IPS-18c (cell line): Measurements from ENCODE around the gene ADGRG1.
A peak's percentile ranks its signal among the peaks of the same experiment; 100 is the strongest.

ENCODE experiments used
- H3K4me3 ChIP-seq: 2 replicates; pipeline ENCODE4 v1.7.0; 2013; ENCODE audit warnings: low read depth, mild to moderate bottlenecking, low read length, moderate library complexity; ENCODE audit not compliant: insufficient read depth
- H3K9me3 ChIP-seq: one replicate; pipeline ENCODE4 v1.6.1; 2013; ENCODE audit warnings: mild to moderate bottlenecking, low read length, moderate library complexity; ENCODE audit not compliant: control insufficient read depth, insufficient read depth

Gene ADGRG1

DNA sequence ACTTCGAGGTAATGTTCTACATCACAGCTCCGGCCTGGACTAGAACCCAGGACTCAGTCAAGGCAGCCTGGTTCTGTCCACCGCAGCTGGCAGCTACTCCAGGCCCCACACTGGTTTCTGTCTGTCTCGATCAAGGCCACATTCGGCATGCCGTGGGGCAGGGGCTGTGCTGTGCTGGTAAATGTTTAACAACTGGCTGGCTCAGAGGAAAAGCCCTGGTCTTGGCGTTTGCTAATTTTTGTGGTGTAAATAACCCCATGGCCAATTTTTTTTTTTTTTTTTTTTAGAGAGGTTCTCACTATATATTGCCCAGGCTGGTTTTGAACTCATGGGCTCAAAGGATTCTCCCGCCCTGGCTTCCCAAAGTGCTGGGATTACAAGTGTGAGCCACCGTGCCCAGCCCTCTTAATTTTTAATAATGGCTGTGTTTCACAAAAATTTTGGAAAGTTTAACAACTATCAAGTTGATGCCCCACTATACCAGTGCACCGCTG lies 65.8 kb downstream of the ADGRG1 start:
- H3K9me3 ChIP-seq, result no peaks in the 10 kb centered on the region
- no peak overlapping the region for H3K4me3 ChIP-seq

DNA sequence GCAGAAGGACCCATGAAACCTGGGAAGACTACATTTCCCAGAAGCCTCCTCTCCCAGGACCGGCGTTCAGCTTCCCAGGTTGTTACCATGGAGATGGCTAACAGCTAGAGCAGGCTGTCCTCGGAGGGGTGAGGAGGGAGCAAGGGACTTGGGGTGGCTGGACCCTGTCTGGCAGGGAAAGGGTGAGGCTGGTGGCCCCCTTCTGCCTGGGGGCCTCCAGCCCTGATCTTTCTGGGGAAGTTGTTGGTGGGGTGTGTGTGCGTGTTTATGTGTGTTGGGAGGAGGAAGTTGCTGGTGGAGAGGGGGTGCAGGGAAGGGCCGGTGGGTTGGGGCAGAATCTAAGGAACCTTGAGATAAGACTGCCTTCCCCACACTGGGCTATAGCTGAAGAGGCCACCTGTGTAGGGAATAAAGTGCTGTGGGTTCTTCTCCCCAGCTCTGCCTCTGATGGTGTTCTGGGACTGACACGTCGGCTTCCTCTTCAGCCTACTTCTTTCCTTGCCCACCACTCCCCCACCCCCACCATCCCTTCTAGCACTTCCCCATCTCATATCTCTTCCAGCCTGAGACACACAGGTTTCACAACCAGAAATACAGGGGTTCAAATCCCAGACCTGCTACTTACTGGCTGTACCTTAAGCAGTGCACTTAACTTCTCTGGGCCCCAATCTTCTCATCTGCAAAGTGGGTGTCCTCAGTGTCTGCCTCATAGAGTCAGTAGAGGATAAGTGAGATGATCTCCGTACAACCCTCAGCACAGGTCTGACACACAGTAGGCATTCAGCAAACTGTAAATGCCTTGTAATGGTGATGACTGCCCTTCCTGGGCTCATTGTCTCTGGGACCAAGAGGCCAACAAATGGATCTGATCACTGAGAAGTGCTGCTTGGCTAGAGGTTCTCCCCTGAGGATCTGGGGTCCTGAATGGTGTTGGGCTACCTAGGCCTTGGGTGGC lies 66.6 kb downstream of the ADGRG1 start, which contains the start of gene DRC7:
Gene DRC7, plus strand, starts transcription at position 82 of the 955 bp plus-strand sequence. CDS start 3,144 bp downstream, outside the sequence.
- Histone ChIP-seq H3K4me3 (peak within 1 kb of the TSS; percentile 41), H3K9me3 (no peaks in the 10 kb centered on the region)

DNA sequence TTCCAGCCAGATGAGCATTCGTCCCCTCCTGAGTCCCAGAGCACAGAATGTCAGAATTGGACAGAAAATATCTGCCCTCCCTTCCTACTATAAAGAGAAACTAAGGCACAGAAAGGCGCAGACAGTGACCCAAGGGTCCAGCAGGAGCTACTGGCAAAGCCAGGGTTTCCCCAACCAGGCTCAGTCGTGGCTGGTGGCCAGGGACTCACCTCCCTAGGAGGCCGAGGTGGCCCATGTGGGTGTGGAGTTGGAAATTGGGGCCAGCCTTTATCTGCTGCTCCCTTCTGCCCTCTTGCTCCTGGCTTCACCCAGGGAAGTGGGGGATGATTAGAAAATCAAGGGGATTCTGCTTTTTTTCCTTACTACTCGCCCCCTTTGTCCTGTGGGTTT lies 67.2 kb downstream of the ADGRG1 start:
- Histone ChIP-seq H3K9me3 (no peaks in the 10 kb centered on the region), H3K4me3 (no peak overlapping the region)

DNA sequence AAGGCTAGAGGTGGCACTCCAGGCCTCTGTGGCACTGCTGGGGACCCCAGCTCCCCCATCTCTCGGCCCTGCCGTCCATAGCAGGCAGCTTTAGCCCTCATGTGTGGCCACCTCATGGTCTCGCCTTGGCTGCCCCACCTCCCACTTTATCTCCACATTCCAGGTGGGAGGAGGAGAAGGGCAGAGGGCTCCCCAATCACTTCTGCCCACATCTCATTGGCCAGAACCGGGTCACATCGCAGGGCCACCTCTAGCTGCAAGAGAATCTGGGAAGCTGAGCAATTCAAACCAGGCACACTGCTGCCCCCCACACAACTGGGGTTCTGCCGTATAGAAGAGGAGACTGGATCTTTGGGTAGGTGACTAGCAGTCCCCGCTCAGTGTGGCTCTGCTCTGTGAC lies 67.8 kb downstream of the ADGRG1 start:
- Histone ChIP-seq H3K4me3 (no peak overlapping the region), H3K9me3 (no peaks in the 10 kb centered on the region)

DNA sequence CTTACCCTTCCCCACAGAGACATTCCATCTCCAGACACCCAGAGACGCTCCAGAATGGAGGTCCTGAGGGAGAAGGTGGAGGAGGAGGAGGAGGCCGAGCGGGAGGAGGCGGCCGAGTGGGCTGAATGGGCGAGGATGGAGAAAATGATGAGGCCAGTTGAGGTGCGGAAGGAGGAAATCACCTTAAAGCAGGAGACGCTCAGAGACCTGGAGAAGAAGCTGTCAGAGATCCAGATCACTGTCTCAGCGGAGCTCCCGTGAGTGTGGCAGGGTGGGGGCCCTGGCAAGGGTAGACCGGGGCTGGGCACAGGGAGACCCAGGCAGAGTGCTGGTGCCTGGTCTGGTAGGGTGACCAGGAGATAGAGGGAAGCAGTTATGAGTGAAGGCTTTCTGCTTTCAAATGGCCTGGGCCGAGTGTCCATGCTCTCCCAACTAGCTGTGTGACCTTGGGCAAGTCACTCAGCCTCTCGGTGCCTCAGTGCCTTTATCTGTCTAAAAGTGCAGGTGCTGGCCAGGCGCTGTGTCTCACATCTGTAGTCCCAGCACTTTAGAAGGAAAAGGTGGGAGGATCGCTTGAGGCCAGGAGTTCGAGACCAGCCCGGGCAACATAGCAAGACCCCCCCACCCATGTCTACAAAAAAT lies 69.6 kb downstream of the ADGRG1 start:
- no peaks in the 10 kb centered on the region for H3K9me3 ChIP-seq
- no peak overlapping the region for H3K4me3 ChIP-seq

DNA sequence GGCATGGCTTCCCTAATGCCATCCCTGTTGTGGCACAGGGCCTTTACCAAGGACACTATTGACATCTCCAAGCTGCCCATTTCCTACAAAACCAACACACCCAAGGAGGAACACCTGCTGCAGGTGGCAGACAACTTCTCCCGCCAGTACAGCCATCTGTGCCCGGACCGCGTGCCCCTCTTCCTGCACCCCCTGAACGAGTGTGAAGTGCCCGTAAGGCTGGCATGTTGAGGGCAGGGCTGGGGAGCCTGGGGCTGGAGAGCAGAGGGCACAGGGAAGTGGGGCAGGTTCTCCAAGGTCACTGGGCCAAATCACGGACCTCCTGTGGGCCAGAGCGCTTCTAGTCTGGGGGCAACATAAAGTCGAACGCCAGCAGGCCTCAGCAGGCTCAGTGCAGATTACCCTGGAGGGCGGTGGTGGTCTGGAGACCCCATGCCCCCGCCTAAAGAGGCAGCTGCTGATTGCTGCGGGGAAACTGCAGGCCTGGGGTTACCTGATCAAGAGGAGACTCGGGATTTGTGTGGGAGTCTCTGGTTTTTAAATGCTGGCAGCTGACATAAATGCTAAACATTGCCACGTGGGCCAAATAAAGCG lies 70.5 kb downstream of the ADGRG1 start:
- no peak overlapping the region for H3K4me3 ChIP-seq

DNA sequence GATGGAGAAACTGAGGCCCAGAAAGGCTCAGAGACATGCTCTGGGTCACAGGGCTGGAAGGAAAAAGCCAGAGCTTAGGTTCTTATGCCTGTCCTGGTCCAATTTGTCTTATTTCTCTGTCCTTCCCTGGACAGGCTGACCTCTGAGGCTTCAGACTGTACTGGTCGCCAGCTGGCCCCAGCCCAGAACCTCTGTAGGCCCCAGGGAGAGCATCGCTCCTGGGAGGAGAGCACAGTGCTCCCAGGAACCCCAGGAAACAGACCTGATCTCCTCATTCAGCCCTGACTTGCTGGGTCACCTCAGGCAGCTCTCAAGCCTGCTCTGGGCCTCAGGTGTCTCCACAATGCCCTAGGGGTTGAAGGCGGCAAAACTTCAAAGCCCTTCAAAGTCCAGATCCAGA lies 71.1 kb downstream of the ADGRG1 start:
- no peaks in the 10 kb centered on the region for H3K9me3 ChIP-seq
- H3K4me3 ChIP-seq, result no peak overlapping the region

More for the DNA sequence above, 70.5 kb downstream of the ADGRG1 start:
- no peaks in the 10 kb centered on the region for H3K9me3 ChIP-seq

DNA sequence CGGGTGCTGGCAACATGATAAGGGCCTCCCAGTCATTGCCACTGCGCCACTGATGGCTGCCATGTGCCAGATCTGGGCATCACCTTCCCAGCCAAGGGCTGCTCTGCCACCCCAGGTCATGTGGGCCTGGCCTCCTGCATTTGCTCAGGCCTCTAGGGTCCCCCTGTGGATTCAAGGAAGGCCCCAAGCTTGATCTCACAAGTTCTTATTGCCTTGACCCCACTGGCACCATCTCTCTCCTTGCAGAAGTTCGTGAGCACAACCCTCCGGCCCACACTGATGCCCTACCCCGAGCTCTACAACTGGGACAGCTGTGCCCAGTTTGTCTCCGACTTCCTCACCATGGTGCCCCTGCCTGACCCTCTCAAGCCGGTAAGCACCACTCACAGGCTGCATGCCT lies 71.5 kb downstream of the ADGRG1 start:
- no peaks in the 10 kb centered on the region for H3K9me3 ChIP-seq
- H3K4me3 ChIP-seq, result no peak overlapping the region

DNA sequence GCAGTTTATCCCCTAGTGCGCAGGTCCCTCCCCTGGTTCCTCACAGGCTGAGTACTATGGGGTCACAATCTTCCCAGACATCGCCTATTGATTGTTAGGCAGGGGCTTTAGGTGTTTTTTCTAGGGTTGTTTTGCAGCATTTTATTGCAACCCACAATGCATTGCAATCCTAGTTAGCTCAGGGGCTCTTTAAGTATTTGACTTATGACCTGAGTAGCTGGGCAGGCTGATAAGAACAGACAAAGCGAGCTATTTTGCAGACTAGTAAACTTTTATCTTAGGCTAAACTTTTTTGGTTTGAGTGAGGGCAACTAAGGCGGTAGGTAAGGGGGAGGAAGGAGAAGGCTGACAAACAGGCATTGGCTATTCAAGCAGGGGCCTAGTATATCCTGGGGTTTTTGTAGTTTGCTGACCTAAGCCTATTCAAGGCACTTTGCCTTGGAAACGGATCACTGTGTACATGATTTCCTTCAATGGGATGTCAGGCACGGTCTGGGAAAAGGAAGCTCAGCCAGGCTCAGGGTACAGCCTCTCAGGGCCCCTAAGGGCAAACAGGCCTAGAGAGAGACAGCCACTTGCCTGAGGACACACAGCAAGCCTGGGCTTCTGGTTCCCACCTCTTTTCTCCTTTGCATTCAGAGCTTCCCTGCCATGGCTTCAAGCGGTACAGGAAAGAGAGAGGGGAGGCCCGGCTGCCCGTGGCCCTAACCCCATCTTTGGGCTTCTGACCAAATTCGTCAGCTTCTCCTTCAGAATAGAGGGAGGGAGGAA lies 72.5 kb downstream of the ADGRG1 start:
- no peak overlapping the region for H3K4me3 ChIP-seq
- peaks cover 2% of the 10 kb centered on the region for H3K9me3 ChIP-seq

DNA sequence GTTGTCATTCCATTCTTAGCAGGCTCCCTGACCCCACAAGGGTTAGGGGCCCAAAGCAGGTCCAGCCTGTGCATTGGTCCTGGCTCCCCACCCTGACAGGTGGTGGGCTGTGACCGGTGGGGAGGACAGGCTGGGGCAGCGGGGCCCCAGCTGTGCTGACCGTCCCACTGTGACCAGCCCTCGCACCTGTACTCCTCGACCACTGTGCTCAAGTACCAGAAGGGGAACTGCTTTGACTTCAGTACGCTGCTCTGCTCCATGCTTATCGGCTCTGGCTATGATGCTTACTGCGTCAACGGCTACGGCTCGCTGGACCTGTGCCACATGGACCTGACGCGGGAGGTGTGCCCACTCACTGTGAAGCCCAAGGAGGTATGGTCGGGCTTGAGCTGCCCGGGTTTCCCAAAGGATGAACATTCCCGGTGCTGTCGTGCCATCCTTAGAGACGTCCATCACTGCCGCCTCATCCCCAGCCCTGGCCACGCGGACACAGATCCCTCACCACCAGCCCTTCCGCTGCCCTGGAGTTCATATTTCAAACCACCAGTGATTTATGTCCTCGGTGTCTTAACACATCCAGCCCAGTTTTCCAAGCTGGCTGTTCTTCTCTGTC lies 73.4 kb downstream of the ADGRG1 start:
- H3K4me3 ChIP-seq, result no peak overlapping the region
- H3K9me3 ChIP-seq, result peaks cover 2% of the 10 kb centered on the region

DNA sequence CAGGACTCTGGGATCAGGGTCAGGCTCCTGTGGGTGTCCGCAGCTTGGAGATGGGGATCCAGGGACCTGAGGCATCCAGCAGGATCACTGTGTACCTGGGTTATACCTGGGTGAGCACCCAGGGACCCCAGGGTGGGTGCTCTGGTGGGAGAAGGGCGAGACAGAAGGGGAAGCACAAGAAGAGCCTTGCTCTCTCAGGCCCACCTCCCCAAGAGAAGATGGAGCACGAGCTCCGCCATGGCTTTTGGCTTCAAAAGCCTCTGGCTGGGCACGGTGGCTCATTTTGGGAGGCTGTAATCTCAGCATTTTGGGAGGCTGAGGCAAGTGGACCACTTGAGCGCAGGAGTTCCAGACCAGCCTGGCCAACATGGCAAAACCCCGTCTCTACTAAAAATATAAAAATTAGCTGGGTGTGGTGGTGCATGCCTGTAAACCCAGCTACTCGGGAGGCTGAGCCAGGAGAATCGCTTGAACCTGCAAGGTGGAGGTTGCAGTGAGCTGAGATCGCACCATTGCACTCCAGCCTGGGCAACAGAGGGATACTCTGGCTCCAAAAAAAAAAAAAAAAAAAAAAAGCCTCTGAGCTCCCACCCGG lies 75.1 kb downstream of the ADGRG1 start:
- peaks cover 2% of the 10 kb centered on the region for H3K9me3 ChIP-seq
- H3K4me3 ChIP-seq, result no peak overlapping the region

DNA sequence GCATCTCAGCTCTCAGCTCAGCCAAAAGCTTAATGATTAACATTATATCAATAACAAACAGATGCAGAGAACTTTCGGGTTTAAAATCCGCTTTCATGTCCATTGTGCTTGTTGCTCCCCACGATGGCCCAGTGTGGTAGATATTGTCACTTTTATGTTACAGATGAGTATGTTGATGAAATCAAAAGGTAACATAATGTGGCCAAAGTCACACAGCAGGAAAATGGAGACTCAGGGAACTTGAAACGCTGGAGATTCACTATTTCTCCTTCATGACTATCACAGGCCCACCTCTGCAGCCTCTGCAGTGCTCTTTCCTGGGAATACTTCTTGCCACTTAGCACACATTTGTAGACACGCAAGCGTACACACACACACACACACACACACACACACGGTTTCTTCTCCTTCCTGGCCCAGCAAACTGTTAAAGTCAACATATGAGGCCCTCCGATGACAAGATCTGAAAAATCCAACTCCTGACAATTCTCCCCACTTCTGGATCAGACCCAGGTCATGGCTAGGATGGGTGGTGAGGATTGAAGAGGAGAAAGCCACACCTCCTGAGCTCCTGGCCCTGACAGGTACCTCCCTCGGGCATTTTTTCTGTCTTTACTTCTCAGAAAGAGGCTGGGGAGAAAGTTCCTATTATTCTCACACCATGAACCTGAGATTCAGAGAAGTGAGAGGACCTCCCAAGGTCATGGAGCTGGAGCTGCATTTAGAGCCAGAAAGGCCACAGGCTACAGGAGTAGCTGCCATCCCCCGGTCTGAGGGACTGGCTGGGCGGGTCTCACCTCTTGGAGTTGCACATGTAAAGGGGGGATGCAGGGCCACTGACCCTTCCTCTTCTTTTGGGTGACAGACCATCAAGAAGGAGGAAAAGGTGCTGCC lies 75.8 kb downstream of the ADGRG1 start:
- Histone ChIP-seq H3K9me3 (peaks cover 2% of the 10 kb centered on the region), H3K4me3 (no peak overlapping the region)

DNA sequence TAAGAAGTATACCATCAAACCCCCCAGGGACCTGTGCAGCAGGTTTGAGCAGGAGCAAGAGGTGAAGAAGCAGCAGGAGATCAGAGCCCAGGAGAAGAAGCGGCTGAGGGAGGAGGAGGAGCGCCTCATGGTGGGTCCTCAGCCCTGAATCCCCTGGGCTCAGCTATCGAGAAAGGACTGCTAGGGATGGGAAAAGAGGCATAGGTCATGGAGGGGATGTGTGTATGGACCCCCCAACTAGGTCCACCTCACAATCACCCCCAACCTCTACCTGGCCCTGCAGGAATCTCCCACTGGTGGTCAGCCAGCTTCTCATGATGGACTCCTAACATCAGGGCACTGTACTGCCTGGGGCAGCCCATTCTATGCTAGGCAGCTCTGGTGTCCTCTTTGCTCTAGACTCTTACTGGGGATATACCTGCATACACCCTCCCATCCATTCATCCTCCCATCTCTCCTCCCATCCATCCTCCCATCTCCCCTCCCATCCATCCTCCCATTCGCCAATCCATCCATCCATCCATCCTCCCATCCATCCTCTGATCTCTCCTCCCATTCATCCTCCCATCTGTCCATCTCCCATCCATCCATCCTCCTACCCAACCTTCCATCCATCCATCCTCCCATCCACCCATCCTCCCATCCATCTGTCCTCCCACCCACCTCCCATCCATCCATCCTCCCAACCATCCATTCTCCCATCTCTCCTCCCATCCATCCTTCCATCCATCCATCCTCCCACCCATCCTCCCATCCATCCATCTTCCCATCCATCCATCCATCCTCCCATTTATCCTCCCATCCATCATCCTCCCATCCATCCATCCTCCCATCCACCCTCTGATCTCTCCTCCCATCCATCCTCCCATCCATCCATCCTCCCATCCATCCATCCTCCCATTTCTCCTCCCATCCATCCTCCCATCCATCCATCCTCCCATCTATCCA lies 76.7 kb downstream of the ADGRG1 start:
- Histone ChIP-seq H3K4me3 (no peak overlapping the region), H3K9me3 (peaks cover 2% of the 10 kb centered on the region)

DNA sequence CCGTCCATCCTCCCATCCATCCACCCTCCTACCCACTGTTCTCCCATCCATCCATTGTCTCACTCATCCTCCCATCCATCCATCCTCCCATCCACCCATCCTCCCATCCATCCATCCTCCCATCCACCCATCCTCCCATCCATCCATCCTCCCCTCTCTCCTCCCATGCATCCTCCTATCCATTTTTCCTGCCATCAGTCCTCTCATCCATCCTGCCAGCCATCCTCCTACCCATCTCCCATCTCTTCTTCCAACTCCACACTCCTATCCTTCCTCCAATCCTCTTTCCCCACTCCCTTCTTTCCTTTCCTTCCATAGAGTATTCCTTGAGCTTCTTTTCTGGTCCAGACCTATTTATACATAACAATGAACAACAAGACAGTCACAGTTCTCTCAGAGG lies 78.3 kb downstream of the ADGRG1 start:
- H3K4me3 ChIP-seq, result no peak overlapping the region

DNA sequence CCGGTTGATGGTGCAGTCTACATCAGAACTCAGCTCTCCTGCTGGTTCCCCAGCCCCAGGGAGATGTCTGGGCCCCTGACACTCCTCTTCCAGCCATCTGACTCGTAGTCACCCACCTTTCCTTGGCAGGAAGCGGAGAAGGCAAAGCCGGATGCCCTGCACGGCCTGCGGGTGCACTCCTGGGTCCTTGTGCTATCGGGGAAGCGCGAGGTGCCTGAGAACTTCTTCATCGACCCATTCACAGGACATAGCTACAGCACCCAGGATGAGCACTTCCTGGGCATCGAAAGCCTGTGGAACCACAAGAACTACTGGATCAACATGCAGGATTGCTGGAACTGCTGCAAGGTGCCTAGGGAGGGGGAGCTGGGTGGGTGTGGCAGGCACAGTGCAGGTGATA lies 78.9 kb downstream of the ADGRG1 start:
- no peak overlapping the region for H3K4me3 ChIP-seq
- peaks cover 2% of the 10 kb centered on the region for H3K9me3 ChIP-seq

More for the DNA sequence above, 78.3 kb downstream of the ADGRG1 start:
- peaks cover 2% of the 10 kb centered on the region for H3K9me3 ChIP-seq
